ENCODE results near the gene INO80B.
"Not testable (repeated sequence)": the region's sequence is repeated elsewhere in the genome, so short reads cannot be mapped to it uniquely, and the experiment has no call there.

INO80B gene

DNA sequence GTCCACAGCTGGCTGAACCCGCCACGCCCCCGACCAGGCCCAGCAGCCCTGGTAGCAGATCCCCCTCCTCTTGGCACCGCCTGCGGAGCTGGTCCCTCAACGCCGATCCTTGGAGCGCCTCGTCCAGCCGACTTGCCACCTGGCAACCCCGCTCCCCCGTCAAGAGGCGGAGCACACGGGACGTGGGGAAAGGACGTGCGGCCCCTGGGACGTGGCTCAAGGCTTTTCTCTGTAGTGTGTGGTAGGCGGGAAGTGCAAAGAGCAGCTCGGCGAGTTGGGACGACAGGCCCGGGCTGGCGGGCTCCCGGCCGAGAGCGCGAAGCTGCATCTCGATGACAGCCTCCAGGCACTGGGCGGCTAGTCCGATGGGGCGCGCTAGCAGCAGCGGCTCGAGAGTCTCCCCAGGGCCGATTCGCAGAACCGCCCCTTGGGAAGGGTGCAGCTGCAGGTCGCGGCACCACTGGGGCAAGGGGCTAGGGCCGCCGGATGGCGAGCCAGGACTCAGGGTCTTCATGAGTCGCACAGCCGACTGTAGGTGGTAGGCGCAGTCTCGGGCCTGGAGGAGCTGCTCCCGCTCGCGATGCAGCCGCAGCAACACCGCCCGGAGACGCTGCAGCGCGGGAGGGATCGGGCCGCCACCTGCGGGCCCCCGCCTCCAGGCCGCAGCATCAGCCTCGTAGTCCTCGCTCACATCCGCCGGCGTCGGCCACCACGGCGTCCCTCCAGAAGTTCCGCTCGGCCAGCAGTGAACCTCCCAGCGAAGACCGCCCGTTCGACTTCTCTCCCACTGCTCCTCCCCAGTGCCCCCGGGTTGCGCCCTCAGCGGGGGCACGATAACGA lies 27.3 kb downstream of the INO80B start:
- DNase-seq (ENCODE audit: low read depth in 2 of 2): peak in 1 of 2 donors; percentile 39

DNA sequence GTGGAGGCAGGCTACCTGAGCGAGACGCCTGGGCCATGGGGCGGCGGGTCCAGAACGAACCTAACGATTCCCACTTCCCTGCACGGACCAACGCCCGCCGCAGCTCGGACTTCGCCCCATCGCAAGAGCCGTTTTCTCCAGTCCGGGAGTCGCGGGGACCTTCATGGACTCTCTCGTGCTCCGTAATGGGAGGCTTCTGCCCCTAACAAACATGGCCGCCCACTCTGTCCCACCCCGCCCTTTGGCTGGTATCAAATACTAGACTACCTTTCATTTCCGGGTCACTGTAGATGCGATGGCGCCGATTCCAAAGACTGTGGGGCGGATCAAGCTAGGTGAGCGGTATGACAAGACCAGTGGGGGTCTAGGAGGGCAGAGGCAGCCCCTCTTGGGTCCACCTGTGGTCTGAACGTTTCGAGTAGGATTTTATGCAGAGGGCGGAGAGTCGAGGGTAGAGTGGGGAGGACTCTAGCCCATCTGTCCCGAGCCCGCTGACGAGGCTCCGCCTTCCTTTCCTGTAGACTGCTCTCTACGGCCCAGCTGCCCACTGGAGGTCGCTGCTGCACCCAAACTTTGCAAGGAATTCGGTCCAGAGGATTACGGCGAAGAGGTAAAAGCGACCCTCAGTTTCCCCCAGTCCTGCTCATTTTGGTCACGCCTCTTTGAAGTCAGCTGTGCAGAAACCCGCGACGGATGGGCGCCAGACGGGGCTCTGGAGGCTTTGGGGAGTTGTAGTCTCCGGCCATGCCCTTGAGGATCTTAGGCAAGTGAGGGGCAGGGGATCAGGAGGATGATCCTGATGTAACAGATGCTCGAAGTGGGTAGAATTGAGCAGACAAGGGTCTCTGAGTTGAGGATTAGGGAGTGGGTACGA lies 28.2 kb downstream of the INO80B start, which contains the start of the genes CCDC142 and TTC31:
CCDC142 (minus strand) TSS at position 198 of the 874 bp plus-strand sequence; CDS start at position 37, 161 bp downstream.
TTC31 (plus strand) TSS at position 281 of the 874 bp plus-strand sequence; CDS start at position 296, 15 bp downstream.
- DNase-seq (ENCODE audit: low read depth in 2 of 2): peak; percentile 88 to 93

DNA sequence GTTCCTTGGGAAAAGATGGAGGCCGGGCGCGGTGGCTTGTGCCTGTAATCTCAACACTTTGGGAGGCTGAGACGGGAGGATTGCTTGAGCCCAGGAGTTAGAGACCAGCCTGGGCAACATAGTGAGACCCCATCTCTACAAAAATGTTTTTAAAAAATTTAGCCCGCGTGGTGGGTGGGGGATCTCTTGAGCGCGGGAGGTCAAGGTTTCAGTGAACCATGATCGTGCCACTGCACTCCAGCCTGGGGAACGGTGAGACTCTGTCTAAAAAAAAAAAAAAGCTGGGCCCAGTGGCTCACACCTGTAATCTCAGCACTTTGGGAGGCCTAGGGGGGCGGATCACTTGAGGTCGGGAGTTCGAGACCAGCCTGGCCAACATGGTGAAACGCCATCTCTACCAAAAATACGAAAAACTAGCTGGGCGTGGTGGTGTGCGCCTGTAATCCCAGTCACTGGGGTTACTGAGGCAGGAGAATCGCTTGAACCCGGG lies 28.8 kb downstream of the INO80B start:
- not testable (repeated sequence) for DNase-seq (ENCODE audit: low read depth in 2 of 2)

DNA sequence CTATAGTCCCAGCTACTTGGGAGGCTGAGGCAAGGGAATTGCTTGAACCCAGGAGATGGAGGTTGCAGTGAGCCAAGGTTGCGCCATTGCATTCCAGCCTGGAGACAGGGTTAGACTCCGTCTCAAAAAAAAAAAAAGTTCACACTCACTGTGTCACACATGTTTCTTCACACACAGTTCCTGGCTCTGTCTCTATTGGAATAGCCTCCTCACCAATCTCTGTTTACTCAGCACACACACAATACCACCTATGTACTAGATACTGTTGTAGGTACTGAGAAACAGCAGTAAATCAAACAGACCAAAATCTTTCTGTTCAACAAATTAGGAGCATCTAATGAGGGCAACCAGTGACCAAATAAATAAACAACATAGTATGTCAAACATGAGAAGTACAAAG lies 31.3 kb downstream of the INO80B start:
- no peak for DNase-seq (ENCODE audit: low read depth in 2 of 2)

DNA sequence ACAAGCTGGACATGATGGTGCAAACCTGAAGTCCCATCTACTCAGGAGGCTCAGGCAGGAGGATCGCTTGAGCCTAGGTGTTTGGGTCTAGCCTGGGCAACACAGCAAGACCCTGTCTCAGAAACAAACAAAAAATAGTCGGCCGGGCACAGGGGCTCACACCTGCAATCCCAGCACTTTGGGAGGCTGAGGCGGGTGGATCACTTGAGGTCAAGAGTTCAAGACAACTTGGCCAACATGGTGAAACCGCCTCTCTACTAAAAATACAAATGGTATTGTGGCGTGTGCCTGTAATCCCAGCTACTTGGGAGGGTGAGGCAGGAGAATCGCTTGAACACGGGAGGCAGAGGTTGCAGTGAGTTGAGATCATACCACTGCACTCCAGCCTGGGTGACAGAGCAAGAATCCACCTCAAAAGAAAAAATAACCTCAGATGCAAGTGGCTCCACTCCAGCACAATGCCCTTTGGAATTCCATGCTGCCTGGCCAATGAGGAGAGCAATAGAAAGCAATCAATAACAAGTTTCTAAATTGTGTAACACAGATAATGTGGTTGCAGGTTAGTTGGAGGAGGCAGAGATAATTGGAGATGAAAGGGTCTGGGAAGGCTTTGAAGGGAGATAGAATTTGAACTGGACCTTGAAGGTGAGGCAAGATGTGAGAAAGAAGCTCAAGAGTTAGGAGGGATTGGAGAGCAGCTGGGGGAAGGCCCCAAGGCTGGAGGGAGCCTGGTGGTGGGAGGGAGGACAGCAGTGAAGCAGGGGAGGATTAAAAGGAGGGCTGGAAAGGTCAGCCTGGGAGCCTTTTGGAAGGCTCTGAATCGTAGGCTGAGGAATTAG lies 34.0 kb downstream of the INO80B start:
- no peak for DNase-seq (ENCODE audit: low read depth in 2 of 2)

DNA sequence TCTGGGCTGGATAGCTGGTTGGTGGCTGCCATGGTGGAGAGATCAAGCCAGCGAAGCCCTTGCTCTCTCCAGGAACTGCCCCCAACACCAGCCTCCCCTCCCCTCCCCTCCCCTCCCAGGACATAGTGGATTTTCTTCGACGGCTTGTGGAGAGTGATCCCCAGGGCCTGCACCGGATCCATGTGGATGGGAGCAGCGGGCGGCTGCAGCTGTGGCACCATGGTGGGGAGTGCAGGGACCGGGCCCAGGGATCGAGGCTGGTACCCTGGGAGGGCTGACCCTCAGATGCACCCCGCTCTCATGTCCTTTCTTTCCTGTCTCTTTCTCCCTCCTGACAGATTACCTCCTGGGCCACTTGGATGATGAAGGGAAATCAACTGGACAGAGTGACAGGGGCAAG lies 35.0 kb downstream of the INO80B start:
- DNase-seq (ENCODE audit: low read depth in 2 of 2): no peak

DNA sequence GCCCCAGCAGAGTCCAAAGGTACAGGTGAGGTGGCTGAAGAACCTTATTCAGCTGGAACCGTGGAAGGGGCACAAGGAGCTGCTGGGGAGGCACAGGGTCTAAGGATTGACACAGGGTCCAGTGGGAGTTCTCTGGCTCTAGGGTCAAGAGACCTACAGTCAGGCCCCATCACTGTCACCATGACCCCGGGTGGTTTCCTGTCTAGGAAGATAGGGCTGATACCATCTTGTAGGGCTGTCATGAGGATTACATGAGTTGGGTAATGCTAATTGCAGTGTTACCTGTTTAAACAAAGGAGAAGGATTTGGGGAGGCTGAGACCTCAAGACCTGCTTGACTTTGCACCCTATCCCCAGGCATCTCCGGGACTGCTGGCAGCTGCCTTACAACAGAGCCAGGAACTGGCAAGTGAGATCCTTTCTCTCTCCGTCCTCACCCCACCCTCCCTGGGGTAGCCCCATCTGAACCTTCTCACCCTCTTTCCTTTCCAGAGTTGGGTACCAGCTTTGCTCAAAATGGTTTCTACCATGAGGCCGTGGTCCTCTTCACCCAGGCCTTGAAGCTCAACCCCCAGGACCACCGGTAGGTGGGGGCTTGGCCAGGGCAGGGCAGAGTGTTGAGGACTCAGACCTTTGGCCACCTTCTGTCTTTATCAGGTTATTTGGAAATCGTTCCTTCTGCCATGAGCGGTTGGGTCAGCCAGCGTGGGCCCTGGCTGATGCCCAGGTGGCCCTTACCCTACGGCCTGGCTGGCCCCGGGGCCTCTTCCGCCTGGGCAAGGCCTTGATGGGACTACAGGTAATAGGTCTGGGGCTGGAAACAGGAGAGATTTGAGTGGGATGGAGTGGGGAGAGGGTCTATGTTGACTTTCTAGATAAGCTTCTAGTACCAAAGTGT lies 37.0 kb downstream of the INO80B start:
- no peak for DNase-seq (ENCODE audit: low read depth in 2 of 2)

DNA sequence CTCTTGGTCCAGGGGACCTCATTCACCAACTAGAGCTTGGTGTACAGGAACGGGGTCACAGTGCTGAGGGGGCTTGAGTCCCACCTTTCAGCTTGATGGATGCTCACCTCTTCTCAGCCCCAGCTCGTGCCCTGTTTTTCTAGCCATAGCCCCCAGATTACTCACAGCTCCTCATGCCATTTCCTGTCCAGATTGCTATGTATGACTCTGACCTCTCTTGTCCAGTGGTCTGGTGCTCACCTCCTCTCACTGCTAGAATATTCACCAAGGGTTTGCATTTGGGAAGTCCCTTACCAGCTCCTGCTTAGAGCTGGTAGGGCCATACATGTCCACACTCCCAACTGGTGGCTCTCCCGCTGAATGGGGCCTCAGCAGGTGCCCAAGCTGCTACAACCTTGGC lies 38.7 kb downstream of the INO80B start:
- no peak for DNase-seq (ENCODE audit: low read depth in 2 of 2)

DNA sequence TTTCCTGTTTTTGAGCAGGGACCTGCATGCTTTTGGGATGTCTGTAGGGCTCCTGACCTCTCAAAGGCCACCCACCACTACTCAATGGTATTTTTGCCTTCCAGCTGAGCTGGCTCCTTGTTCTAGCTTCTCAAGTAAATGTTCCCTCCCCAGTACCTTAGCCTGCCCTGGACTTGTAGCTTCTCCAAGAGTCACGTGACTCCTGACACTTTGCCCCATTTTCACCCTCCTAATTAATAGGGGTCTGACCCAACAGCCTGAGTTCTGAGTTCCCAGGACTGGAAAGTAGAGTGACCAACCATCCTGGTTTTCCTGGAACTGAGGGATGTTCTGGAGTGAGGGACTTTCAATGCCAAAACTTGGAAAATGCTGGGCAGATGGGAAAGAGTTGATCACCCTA lies 40.6 kb downstream of the INO80B start:
- DNase-seq (ENCODE audit: low read depth in 2 of 2): no peak

DNA sequence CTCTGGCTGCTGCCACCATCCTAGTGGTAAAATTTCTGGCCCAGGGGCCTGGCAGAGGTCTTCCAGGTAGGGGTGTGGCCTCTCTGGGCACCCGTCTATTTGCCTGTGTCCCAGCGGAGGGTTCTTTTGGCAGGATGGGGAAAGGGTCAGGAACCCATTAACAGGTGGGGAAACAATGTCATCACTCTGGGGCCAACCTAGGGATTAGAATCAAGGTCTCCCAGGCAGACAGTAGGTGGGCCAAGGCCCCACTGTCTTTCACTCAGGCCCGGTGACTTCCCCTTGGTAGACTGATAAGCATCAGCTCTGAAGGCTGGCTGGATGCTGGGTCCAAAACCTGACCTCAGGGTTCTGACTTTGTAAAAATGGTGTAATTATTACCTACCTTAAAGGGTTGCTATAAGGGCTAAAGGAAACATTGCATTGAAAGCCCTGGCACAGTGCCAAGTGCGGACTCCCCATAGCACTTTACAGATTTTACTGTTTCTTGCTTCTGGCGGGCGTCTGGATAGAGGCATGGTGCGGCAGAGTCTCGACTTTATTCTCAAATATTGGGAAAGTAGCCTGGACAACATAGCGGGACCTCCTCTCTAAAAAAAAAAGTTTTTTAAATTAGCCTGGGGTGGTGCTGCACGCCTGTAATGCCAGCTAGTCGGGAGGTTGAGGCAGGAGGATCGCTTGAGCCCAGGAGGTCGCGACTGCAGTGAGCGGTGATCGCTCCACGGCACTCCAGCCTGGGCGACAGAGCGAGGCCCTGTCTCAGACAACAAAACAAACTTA lies 42.3 kb downstream of the INO80B start:
- DNase-seq (ENCODE audit: low read depth in 2 of 2): no peak

DNA sequence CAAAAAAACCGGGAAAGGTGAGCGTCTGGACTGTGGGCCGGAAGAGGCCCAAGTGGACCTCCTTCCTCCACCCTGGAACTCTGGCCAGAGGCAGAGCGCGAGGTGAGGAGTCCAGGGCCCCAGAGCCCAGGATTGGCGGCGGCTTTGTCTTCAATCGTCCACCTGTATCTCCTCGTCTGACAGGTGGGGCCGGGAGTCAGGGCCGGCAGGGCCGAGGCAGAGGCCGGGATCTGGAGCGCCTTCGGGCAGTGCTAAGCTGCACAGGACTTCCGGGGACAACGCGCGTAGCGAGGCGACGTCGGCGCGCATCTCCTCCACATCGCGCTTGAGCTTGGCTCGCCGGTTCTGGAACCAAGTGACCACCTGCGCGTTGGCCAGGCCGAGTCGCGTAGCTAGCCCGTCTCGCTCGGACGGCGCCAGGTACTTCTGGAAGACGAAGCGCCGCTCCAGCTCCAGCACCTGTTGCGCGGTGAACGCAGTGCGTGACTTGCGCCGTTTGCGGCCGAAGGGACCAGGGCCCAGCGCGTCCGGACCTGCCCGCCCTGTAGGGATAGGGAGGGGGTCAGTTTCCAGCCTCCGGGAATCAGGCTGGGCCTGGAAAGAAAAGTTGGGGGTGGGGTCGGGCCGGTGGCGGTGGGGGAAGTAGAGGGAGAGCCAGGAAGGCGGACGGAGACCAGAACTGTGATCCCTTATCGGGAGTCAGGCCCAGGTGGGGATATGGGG lies 43.1 kb downstream of the INO80B start:
- DNase-seq (ENCODE audit: low read depth in 2 of 2): no peak

DNA sequence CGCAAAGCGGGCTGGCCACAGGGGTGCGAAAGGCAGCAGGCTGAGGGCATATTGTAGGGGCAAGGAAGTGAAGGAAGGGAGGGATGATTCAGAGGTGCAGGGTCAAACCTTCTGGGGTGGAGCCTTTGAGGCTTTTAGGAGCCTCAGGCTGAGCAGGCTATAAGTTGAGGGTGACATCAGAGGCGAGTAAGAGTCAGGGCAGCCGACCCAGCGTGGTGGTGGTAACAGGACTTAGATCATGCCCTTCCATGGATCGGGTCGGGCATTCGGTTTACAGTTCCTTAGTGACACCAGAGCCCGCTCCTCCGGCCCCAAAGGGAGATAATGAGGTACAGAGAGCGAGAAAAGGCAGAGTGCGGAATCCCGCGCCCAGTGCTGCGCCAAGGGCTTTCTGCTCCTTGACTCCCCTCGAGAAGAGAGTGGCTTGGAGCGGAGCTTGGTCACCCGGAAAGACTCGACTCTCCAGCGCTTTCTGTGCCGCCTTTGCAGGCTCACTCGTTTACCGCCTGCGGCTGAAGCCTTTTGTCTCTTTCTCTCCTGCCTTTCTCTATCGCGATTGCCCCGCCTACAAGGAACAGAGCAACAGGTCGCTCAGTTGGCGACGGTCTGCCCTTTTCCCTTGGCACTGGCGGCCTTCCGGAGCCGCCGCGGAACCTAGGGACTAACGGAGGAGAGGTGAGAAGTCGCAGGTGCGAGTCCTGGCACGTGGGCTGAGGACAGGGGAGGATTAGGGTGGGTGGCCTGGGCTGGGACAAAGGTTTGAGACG lies 43.8 kb downstream of the INO80B start:
- DNase-seq (ENCODE audit: low read depth in 2 of 2): no peak

DNA sequence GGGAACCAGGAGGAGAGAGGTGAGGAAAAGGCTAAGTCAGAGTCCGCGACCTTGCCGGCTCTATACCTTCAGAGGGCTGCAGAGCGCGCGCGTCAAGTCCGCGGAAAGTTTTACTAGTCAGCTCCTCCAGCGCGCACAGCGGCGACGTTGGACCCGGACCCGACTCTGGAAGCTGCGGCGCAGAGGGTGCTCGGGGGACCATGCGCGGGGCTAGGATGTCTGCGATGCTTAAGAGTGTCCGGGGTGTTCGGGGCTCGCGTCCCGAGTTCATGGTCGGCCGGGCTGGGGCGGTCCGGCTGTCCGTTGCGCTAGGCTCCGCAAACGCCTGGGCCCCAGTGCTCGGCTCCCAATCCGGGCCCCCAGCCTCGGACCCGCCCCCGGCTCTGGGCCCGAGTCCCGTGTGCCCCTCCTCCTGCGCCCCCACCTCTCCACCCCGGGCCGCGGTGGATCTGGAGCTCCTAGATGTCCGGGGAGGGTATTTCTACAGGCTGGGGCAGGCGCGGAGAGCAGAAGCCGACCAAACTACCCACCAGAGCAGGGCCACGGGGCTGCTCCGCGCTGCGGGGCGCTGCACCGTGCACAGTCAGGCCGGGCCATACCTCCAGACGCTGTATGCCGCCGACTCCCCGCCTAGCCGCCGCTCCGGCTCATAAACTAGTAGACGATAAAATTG lies 44.5 kb downstream of the INO80B start, which contains the start of gene LBX2:
LBX2 (minus strand) TSS at position 337 of the 673 bp plus-strand sequence; CDS start at position 271, 66 bp downstream.
- DNase-seq (ENCODE audit: low read depth in 2 of 2): no peak

DNA sequence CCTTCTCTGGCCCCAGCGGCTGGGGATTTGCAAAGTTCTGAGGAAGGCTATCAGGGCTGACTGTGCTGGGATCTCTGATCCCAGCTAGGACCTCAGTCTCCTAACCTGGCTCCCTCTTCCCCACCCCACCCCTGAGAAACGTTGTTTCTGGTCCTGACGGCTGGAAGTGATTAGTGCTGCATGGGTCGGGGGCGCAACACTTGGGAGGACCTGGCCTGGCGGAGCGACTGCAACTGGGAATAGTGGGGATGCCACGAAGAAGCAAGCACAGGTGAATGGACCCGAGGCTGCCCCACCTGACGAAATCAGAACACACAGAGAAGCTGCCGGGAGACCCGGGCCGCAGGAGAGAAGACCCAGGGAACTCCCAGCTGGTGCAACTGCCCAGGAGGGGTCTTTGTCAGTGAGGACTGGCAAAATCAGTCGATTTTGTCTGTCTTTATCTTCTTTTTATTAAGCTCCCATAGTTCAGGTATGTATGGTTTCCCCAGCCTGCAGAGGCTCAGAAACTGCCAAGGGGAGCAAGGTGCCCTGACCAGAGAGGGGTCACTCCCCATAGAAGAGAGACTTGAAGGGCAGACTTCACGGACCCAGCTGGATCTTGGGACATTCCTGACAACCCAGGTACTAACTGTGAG lies 45.2 kb downstream of the INO80B start:
- DNase-seq (ENCODE audit: low read depth in 2 of 2): no peak

DNA sequence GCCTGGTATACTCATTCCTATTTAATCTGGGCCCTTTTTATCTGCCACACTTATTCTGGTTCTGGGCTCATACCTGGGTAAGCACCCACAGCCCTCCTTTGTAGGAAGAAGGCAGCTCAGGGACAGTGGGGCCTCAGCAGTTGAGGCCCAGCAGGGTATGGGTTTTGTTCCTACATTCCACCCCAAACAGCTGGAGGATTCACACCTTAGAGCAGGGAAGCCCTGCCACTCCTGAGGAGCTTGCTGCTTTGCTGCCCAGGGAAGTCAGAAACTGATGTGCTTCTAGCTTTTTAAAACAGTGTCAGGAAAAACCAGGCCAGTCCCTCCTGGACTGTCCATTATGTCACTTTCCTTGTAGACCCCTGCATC lies 45.7 kb downstream of the INO80B start:
- DNase-seq (ENCODE audit: low read depth in 2 of 2): no peak

DNA sequence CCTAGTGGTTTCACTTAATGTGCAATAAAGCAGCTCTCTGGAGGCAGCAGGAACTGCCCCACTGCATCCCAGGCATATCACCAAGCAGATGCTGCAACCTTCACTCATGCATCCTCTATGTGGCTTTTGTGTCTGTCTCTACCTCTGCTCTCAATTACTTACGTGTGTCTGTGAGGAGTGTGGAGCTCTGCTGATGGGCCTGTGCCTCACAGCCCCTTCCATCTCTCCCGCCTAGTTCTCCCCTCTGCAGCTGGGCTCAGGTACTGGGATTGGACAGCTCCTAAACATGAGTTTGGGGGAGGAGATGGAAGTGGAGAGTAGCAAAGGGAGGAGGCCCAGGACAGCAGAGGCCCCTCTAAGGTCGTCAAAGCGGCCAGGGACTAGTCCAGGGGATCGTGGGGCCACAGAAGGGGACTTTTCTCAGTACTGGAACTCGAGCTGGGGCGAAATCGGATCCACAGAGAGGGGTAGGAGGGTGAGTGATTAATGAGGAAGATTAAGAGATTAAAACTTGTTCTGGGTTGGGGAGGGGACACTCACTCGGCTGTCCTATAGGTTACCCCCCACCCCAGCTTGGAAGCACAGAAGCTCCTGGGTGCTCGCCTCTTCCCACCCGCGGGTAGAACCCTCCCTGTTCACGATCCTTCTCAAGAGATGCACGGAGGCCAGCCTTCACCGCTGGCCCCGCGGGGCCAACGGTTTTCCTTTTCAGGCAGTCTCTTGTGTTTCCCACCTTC lies 46.6 kb downstream of the INO80B start:
- no peak for DNase-seq (ENCODE audit: low read depth in 2 of 2)

All from stimulated activated CD8-positive, alpha-beta memory T cell treated with anti-CD3 and anti-CD28 coated beads, Interleukin-7, amount 100 ng/mL, for 4 hours (primary cell).